Measurements from ENCODE around the gene LMO7. TPM values are rescaled to one million over a fixed set of nuclear protein-coding genes. Genes with fewer than 3 reads are reported as not detected.

The LMO7 gene
- total RNA-seq, 1 experiment from 2014 or later = 11.8 TPM

- POLR2A ChIA-PET = no interaction called here
- ATAC-seq (no peak), DNase-seq (ENCODE audit: low read depth, low spot score) (no peak)
- TF ChIP-seq, protein P1, sequence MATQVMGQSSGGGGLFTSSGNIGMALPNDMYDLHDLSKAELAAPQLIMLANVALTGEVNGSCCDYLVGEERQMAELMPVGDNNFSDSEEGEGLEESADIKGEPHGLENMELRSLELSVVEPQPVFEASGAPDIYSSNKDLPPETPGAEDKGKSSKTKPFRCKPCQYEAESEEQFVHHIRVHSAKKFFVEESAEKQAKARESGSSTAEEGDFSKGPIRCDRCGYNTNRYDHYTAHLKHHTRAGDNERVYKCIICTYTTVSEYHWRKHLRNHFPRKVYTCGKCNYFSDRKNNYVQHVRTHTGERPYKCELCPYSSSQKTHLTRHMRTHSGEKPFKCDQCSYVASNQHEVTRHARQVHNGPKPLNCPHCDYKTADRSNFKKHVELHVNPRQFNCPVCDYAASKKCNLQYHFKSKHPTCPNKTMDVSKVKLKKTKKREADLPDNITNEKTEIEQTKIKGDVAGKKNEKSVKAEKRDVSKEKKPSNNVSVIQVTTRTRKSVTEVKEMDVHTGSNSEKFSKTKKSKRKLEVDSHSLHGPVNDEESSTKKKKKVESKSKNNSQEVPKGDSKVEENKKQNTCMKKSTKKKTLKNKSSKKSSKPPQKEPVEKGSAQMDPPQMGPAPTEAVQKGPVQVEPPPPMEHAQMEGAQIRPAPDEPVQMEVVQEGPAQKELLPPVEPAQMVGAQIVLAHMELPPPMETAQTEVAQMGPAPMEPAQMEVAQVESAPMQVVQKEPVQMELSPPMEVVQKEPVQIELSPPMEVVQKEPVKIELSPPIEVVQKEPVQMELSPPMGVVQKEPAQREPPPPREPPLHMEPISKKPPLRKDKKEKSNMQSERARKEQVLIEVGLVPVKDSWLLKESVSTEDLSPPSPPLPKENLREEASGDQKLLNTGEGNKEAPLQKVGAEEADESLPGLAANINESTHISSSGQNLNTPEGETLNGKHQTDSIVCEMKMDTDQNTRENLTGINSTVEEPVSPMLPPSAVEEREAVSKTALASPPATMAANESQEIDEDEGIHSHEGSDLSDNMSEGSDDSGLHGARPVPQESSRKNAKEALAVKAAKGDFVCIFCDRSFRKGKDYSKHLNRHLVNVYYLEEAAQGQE (IDR thresholded peaks at IDR 0.05; ENCODE audit: insufficient read depth in 1 of 2, low read depth in 2 of 2, low read length in 1 of 2) = no peak
- TF ChIP-seq, protein P2, sequence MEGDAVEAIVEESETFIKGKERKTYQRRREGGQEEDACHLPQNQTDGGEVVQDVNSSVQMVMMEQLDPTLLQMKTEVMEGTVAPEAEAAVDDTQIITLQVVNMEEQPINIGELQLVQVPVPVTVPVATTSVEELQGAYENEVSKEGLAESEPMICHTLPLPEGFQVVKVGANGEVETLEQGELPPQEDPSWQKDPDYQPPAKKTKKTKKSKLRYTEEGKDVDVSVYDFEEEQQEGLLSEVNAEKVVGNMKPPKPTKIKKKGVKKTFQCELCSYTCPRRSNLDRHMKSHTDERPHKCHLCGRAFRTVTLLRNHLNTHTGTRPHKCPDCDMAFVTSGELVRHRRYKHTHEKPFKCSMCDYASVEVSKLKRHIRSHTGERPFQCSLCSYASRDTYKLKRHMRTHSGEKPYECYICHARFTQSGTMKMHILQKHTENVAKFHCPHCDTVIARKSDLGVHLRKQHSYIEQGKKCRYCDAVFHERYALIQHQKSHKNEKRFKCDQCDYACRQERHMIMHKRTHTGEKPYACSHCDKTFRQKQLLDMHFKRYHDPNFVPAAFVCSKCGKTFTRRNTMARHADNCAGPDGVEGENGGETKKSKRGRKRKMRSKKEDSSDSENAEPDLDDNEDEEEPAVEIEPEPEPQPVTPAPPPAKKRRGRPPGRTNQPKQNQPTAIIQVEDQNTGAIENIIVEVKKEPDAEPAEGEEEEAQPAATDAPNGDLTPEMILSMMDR (IDR thresholded peaks at IDR 0.05) = no peak
- TF ChIP-seq SIN3A (IDR thresholded peaks at IDR 0.05; ENCODE audit: borderline replicate concordance, insufficient read depth, low read depth, low read length) (no peak), TCF7L2 (IDR thresholded peaks at IDR 0.05; ENCODE audit: low read depth, low read length) (no peak), POLR2AphosphoS5 (IDR thresholded peaks at IDR 0.05; ENCODE audit: low read depth, low read length) (no peak)
- Histone ChIP-seq H3K4me3 (ENCODE audit: low read depth in 2 of 2, low read length in 2 of 2) (no peak overlapping the region), H3K27me3 (ENCODE audit: control insufficient read depth, insufficient read depth, low read length) (no peaks in the 10 kb centered on the region), H3K9me3 (ENCODE audit: control insufficient read depth, insufficient read depth, low read depth, low read length) (no peaks in the 10 kb centered on the region), H3K4me1 (ENCODE audit: control insufficient read depth, insufficient read depth, low read length) (no peaks in the 10 kb centered on the region), H3K27ac (ENCODE audit: low read length) (no peak overlapping the region), H3K36me3 (ENCODE audit: control insufficient read depth, insufficient read depth, low read length) (no peaks in the 10 kb centered on the region)
- intact Hi-C loops (cut with micrococcal nuclease; ENCODE audit: unreplicated experiment) (no loop called here), in situ Hi-C loops (cut with HindIII; ENCODE audit: low pct_unique_long_range_greater_than_20kb, low sequenced_read_pairs) (no loop called here)
- CTCF ChIA-PET = no interaction called here
- no TSS peak for BruUV-seq (replicated peaks)
Measured at GRCh38 chr13:75832812-75833211, 196.7 kb downstream of the LMO7 start.

GRCh38 chr13:75836441-75836840, 200.3 kb downstream of the LMO7 start:
- in situ Hi-C loops (cut with HindIII; ENCODE audit: low pct_unique_long_range_greater_than_20kb, low sequenced_read_pairs) (no loop called here), intact Hi-C loops (cut with micrococcal nuclease; ENCODE audit: unreplicated experiment) (no loop called here)
- ChIA-PET POLR2A (no interaction called here), CTCF (no interaction called here)
- H3K36me3 ChIP-seq (ENCODE audit: control insufficient read depth, insufficient read depth, low read length) = no peaks in the 10 kb centered on the region
- no peak overlapping the region for H3K27ac ChIP-seq (ENCODE audit: low read length)
- no peaks in the 10 kb centered on the region for H3K9me3 ChIP-seq (ENCODE audit: control insufficient read depth, insufficient read depth, low read depth, low read length)
- H3K4me1 ChIP-seq (ENCODE audit: control insufficient read depth, insufficient read depth, low read length) = no peaks in the 10 kb centered on the region
- no peaks in the 10 kb centered on the region for H3K27me3 ChIP-seq (ENCODE audit: control insufficient read depth, insufficient read depth, low read length)
- H3K4me3 ChIP-seq (ENCODE audit: low read depth in 2 of 2, low read length in 2 of 2) = no peak overlapping the region
- TF ChIP-seq, protein P1 (IDR thresholded peaks at IDR 0.05; ENCODE audit: insufficient read depth in 1 of 2, low read depth in 2 of 2, low read length in 1 of 2) = no peak
- no TSS peak for BruUV-seq (replicated peaks)
- DNase-seq (ENCODE audit: low read depth, low spot score) = no peak
- ATAC-seq = no peak

Measured in Panc1 (cell line).